HepG2 (cell line): ENCODE measurements around the gene CD248. TPM values are rescaled to one million over a fixed set of nuclear protein-coding genes. Genes with fewer than 3 reads are reported as not detected.

Source experiments
- ARHGAP35 ChIP-seq: sonication (generic); formaldehyde crosslinking; IDR thresholded peaks from 2 replicates; pipeline ENCODE4 v1.9.0; 2022; ENCODE audit warnings: mild to moderate bottlenecking, inconsistent platforms, moderate library complexity, missing genetic modification reagents, borderline replicate concordance
- ARID2 ChIP-seq: sonication (generic); formaldehyde crosslinking; IDR thresholded peaks from 2 replicates; pipeline ENCODE4 v1.8.1; 2022; ENCODE audit warnings: mild to moderate bottlenecking, missing genetic modification reagents, borderline replicate concordance
- BORCS8-MEF2B ChIP-seq: sonication (generic); formaldehyde crosslinking; IDR thresholded peaks from 2 replicates; pipeline ENCODE4 v1.8.0; 2022; ENCODE audit warnings: mild to moderate bottlenecking, missing genetic modification reagents
- CREB1 ChIP-seq, 2 experiments: fragments of 450-650 bp in 1 of 2; IDR thresholded peaks; 2 replicates each; pipeline ENCODE4 v1.6.1; 2016 to 2017; ENCODE audit warnings: control low read depth in 1 of 2, mild to moderate bottlenecking in 1 of 2, missing compliant biosample characterization in 1 of 2, missing genetic modification characterization in 1 of 2
- CREBL2 ChIP-seq: sonication (generic); formaldehyde crosslinking; IDR thresholded peaks from 2 replicates; pipeline ENCODE4 v1.8.1; 2023; ENCODE audit warnings: missing genetic modification reagents, mild to moderate bottlenecking, borderline replicate concordance
- FOXK2 ChIP-seq: fragments of 450-650 bp; IDR thresholded peaks from 2 replicates; pipeline ENCODE4 v1.6.1; 2016
- HNRNPL ChIP-seq: fragments of 200-400 bp; formaldehyde crosslinking; IDR thresholded peaks from 2 replicates; pipeline ENCODE4 v1.6.1; 2017; ENCODE audit warnings: mild to moderate bottlenecking, low read depth, low read length
- MBD4 ChIP-seq: IDR thresholded peaks from 2 replicates; pipeline ENCODE4 v1.6.1; 2012; ENCODE audit warnings: low read length, inconsistent platforms, borderline replicate concordance
- NCOA2 ChIP-seq: sonication (generic); formaldehyde crosslinking; IDR thresholded peaks from 2 replicates; pipeline ENCODE4 v1.8.0; 2022; ENCODE audit warnings: inconsistent platforms
- PCBP1 ChIP-seq: fragments of 200-400 bp; formaldehyde crosslinking; IDR thresholded peaks from 2 replicates; pipeline ENCODE4 v1.6.1; 2017; ENCODE audit warnings: mild to moderate bottlenecking, low read depth, low read length, borderline replicate concordance
- POLR2G ChIP-seq: fragments of 200-400 bp; formaldehyde crosslinking; IDR thresholded peaks from 2 replicates; pipeline ENCODE4 v1.6.1; 2018; ENCODE audit warnings: mild to moderate bottlenecking, low read depth, low read length, moderate library complexity
- RFX1 ChIP-seq: fragments of 450-650 bp; IDR thresholded peaks from 2 replicates; pipeline ENCODE4 v1.6.1; 2017
- RXRA ChIP-seq: sonication (generic); formaldehyde crosslinking; IDR thresholded peaks from 2 replicates; pipeline ENCODE4 v1.5.1; 2020; ENCODE audit warnings: missing genetic modification reagents
- SNRNP70 ChIP-seq: fragments of 200-400 bp; formaldehyde crosslinking; IDR thresholded peaks from 2 replicates; pipeline ENCODE4 v1.6.1; 2017; ENCODE audit warnings: mild to moderate bottlenecking, low read depth, low read length, moderate library complexity
- SP1 ChIP-seq, 2 experiments: fragments of 450-650 bp in 1 of 2; sonication (generic) in 1 of 2; formaldehyde crosslinking in 1 of 2; IDR thresholded peaks; 2 replicates each; pipeline versions ENCODE4 v1.4.0 to v1.6.1; 2016 to 2020; ENCODE audit warnings: missing genetic modification reagents in 1 of 2
- TEAD2 ChIP-seq: sonication (generic); formaldehyde crosslinking; IDR thresholded peaks from 2 replicates; pipeline ENCODE4 v1.9.0; 2021; ENCODE audit warnings: missing genetic modification reagents
- ZEB1 ChIP-seq: IDR thresholded peaks from 2 replicates; pipeline ENCODE4 v1.6.1; 2012; ENCODE audit warnings: mild to moderate bottlenecking, low read depth, inconsistent platforms; ENCODE audit not compliant: insufficient replicate concordance
- ZNF263 ChIP-seq: sonication (generic); formaldehyde crosslinking; IDR thresholded peaks from 2 replicates; pipeline ENCODE4 v1.4.0; 2020; ENCODE audit warnings: missing genetic modification reagents
- ZNF510 ChIP-seq: sonication (generic); formaldehyde crosslinking; IDR thresholded peaks from 2 replicates; pipeline ENCODE4 v1.4.0; 2020; ENCODE audit warnings: low read depth, mild to moderate bottlenecking, missing genetic modification reagents
- ZNF569 ChIP-seq: sonication (generic); formaldehyde crosslinking; IDR thresholded peaks from 2 replicates; pipeline ENCODE4 v1.5.0; 2020; ENCODE audit warnings: mild to moderate bottlenecking, missing genetic modification reagents, moderate library complexity, borderline replicate concordance
- ZNF629 ChIP-seq: sonication (generic); formaldehyde crosslinking; conservative IDR thresholded peaks from 2 replicates; pipeline ENCODE4 v1.5.0; 2020; ENCODE audit warnings: missing genetic modification reagents
- ZNF672 ChIP-seq: sonication (generic); formaldehyde crosslinking; IDR thresholded peaks from 2 replicates; pipeline ENCODE4 v1.8.1; 2022; ENCODE audit warnings: missing genetic modification reagents
- ZNF850 ChIP-seq: sonication (generic); formaldehyde crosslinking; conservative IDR thresholded peaks from 2 replicates; pipeline ENCODE4 v1.9.0; 2021; ENCODE audit warnings: mild to moderate bottlenecking, missing genetic modification reagents
- ZSCAN29 ChIP-seq: sonication (generic); formaldehyde crosslinking; conservative IDR thresholded peaks from 2 replicates; pipeline ENCODE4 v1.4.0; 2020; ENCODE audit warnings: mild to moderate bottlenecking, missing genetic modification reagents
- ZZZ3 ChIP-seq: sonication (generic); formaldehyde crosslinking; IDR thresholded peaks from 2 replicates; pipeline ENCODE4 v1.4.0; 2020; ENCODE audit warnings: missing genetic modification reagents, mild to moderate bottlenecking, borderline replicate concordance
- polyA plus RNA-seq, 8 experiments: library from polyadenylated mRNA; depleted of rRNA in 3 of 8; stranded (reverse) in 7 of 8; unstranded in 1 of 8; fragments of >200 nt; fragmentation: Illumina TruSeq in 4 of 8; extraction: Trizol in 4 of 8; gene quantifications; 2 replicates each; pipeline versions ENCODE4 v1.2.1 to v1.2.3, GENCODE V29; 2011 to 2016; ENCODE audit warnings: low read depth in 4 of 8, missing spikeins in 1 of 8, mixed read lengths in 1 of 8; ENCODE audit not compliant: insufficient read depth in 1 of 8
- total RNA-seq, 5 experiments: library from RNA; depleted of rRNA; stranded (reverse); fragments of >200 nt; fragmentation: Illumina TruSeq; extraction: Trizol; gene quantifications; 2 replicates each; pipeline ENCODE4 v1.2.3, GENCODE V29; 2016; ENCODE audit warnings: low read depth in 1 of 5
- TF ChIP-seq, protein P1 (sequence below), 2 experiments: IDR thresholded peaks; 2 replicates each; pipeline ENCODE4 v1.6.1; 2011 to 2012; ENCODE audit warnings: low read length in 2 of 2, borderline replicate concordance in 1 of 2, low read depth in 1 of 2, mild to moderate bottlenecking in 1 of 2, moderate library complexity in 1 of 2
- TF ChIP-seq, protein P2 (sequence below): sonication (generic); formaldehyde crosslinking; IDR thresholded peaks from 2 replicates; pipeline ENCODE4 v1.4.0; 2020; ENCODE audit warnings: missing genetic modification reagents

The CD248 gene
- total and polyA plus RNA-seq, 2 of the 13 experiments (the other 11 are each of a cell fraction or from before 2014, with no cell fraction given): 0.25 to 0.35 TPM

- TF ChIP-seq, protein P1, sequence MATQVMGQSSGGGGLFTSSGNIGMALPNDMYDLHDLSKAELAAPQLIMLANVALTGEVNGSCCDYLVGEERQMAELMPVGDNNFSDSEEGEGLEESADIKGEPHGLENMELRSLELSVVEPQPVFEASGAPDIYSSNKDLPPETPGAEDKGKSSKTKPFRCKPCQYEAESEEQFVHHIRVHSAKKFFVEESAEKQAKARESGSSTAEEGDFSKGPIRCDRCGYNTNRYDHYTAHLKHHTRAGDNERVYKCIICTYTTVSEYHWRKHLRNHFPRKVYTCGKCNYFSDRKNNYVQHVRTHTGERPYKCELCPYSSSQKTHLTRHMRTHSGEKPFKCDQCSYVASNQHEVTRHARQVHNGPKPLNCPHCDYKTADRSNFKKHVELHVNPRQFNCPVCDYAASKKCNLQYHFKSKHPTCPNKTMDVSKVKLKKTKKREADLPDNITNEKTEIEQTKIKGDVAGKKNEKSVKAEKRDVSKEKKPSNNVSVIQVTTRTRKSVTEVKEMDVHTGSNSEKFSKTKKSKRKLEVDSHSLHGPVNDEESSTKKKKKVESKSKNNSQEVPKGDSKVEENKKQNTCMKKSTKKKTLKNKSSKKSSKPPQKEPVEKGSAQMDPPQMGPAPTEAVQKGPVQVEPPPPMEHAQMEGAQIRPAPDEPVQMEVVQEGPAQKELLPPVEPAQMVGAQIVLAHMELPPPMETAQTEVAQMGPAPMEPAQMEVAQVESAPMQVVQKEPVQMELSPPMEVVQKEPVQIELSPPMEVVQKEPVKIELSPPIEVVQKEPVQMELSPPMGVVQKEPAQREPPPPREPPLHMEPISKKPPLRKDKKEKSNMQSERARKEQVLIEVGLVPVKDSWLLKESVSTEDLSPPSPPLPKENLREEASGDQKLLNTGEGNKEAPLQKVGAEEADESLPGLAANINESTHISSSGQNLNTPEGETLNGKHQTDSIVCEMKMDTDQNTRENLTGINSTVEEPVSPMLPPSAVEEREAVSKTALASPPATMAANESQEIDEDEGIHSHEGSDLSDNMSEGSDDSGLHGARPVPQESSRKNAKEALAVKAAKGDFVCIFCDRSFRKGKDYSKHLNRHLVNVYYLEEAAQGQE (IDR thresholded peaks at IDR 0.05; ENCODE audit: borderline replicate concordance in 1 of 2, low read depth in 1 of 2, low read length in 2 of 2): no peak
- no peak for TF ChIP-seq ZNF569
- no peak for TF ChIP-seq CREBL2
- peak; percentile 46; the same call in 1 of the 2 replicates for TF ChIP-seq ZZZ3
- TF ChIP-seq PCBP1: no peak
- TF ChIP-seq HNRNPL: no peak
- no peak for TF ChIP-seq SNRNP70
- TF ChIP-seq BORCS8-MEF2B (CRISPR knock-in tag): no peak; the same call in 1 of the 2 replicates
- no peak for TF ChIP-seq ARID2 (CRISPR knock-in tag)
- TF ChIP-seq NCOA2 (CRISPR knock-in tag): no peak
- TF ChIP-seq POLR2G: peak; percentile 73
- no peak for TF ChIP-seq CREB1 (IDR thresholded peaks at IDR 0.05)
- TF ChIP-seq CREB1 (CRISPR knock-in tag; IDR thresholded peaks at IDR 0.05): no peak
- TF ChIP-seq ZNF510 (CRISPR knock-in tag): no peak
- TF ChIP-seq ZNF850 (CRISPR knock-in tag): no peak
- no peak for TF ChIP-seq RFX1
- TF ChIP-seq ZNF263 (CRISPR knock-in tag): no peak
- no peak for TF ChIP-seq TEAD2
- TF ChIP-seq ZEB1: no peak
- TF ChIP-seq ARHGAP35 (CRISPR knock-in tag): no peak
- TF ChIP-seq RXRA (CRISPR knock-in tag): no peak; the same call in 1 of the 2 replicates
- TF ChIP-seq SP1 (IDR thresholded peaks at IDR 0.05): no peak
- TF ChIP-seq SP1 (CRISPR knock-in tag; IDR thresholded peaks at IDR 0.05): no peak
- no peak for TF ChIP-seq ZNF629
- no peak for TF ChIP-seq ZNF672 (CRISPR knock-in tag)
- no peak for TF ChIP-seq FOXK2
- no peak for TF ChIP-seq ZSCAN29 (CRISPR knock-in tag)
- TF ChIP-seq, protein P2, sequence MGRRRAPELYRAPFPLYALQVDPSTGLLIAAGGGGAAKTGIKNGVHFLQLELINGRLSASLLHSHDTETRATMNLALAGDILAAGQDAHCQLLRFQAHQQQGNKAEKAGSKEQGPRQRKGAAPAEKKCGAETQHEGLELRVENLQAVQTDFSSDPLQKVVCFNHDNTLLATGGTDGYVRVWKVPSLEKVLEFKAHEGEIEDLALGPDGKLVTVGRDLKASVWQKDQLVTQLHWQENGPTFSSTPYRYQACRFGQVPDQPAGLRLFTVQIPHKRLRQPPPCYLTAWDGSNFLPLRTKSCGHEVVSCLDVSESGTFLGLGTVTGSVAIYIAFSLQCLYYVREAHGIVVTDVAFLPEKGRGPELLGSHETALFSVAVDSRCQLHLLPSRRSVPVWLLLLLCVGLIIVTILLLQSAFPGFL (CRISPR knock-in tag): no peak
- no peak for TF ChIP-seq MBD4
Measured at GRCh38 chr11:66313321-66314185, 3.3 kb downstream of the CD248 start (continued).
